Measurements from ENCODE around the gene PGGT1B.
A peak's percentile ranks its signal among the peaks of the same experiment; 100 is the strongest.

The PGGT1B gene

DNA sequence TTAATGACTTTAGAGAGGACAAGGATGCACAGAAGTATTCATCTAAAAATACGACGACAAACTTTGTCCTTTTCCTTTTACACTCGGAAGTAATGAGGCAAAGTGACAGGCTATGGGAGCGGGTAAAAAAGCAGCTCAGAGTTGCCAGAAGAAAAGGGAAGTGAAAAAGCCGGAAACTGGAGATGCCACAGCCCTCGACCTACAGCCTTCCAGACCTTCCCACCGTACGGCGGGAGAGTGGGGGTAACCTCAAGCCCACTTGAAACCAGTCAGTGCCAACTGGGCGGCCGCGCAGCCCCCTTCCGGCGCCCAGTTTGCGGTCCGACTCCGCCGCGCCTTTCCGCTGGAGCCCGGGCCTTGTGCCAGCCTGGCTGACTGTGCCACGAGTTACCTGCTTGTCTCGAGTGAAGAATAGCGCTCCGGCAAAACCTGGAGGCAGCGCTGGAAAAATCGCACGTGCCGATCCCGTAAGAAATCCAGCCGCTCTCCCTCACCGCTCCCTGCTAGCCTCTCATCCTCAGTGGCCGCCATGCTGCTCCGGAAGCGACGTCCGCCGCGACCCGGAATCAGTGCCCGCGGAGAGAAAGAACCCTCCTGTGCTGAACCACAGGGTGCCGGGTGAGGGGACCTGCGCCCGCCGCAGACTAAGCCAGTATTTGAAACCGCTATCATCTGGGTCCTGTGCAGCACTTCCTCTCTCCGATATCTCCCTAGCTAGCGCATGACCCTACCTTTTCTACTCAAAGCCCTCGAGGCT is at the start of gene PGGT1B:
PGGT1B (minus strand) TSS at position 557 of the 757 bp plus-strand sequence; CDS start at position 531, 26 bp downstream.
- DNase-seq (ENCODE audit: low read depth) = no peak

DNA sequence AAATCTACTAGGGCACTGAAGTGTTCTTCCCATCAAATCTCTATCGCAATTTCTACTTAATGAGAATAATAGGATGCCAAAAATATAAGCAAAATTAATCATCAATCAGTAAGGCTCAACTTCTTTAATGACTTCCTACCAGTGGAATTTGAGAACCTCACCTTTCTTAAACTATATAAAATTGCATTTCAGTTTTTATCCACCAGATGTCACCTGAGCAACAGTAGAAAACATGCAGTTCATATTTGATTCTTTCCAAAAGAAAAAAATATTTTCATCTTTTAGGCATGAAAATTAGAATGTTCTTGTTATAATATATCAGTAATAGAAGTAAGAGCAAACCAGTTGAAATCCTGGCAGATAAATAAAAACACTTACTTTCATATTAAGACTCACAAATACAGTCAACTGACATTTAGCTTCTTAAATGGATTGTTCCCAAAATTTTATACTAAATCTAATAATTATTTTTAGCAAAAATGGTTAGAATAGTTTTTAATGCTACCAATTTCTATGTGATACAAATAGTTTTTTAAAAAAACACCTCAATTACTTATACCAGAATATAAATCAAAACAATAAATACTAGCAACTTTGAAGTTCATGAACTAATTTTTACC is 47.2 kb upstream of the PGGT1B start:
- peak; percentile 69 for DNase-seq (ENCODE audit: low read depth)

DNA sequence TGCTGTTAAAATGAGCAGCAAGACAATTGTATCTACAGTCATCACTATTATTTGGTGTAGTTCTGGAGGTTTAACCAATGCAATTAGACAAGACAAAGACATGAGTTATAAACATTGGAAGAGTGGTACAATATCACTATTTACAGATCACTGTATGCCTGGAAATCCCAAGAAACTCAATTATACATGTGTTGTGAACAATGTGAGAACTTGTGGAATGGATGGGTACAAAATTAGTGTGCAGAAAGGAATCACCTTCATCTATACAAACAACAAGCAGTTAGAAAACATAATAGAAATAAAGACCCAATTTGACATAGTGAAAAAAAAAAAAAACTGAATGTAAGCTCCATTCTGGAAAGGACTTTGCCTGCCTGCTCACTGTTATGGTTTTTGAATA is 46.1 kb upstream of the PGGT1B start:
- no peak for DNase-seq (ENCODE audit: low read depth)

DNA sequence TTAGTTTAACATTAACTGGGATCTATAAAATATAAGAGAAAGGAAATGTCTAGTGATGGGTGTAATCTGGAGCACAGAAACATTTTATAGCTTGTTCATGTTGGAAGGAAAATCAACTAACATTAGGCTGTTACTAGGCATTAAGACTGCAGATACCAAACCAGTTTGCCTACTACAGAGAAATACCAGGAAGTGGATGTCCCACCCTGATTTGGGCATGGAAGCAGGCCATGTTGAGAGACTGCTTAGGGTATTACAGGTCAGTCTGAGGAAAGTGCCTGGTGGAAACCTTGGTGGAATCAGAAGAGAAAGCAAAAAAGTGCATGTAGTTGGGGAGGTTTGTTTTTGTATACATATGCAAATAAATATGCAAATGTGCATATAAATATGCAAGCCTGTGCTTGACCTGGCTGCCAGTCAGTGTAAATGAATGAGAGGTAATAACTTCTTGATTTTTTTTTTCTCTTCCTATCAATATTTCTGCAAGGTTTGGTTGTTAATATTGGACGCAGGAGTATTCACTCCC is 43.4 kb upstream of the PGGT1B start:
- no peak for DNase-seq (ENCODE audit: low read depth)

DNA sequence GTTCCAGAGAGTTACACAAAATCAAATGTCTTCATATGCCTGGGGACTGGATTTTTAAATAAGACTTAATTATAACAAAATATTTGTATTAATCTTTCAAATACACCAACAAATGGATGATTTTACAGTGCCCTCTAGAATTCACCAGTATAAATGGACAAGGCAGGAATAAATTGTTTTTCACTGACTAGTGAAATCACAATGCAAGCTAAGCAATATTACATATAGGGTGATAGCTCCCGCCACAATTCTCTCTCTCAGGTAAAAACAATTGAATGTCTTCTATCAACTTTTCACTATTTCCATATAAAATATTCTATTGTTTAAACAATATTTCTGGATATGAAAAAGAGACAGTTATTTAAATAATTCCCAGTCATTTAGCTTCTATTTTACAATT is 41.8 kb upstream of the PGGT1B start:
- DNase-seq (ENCODE audit: low read depth) = no peak

DNA sequence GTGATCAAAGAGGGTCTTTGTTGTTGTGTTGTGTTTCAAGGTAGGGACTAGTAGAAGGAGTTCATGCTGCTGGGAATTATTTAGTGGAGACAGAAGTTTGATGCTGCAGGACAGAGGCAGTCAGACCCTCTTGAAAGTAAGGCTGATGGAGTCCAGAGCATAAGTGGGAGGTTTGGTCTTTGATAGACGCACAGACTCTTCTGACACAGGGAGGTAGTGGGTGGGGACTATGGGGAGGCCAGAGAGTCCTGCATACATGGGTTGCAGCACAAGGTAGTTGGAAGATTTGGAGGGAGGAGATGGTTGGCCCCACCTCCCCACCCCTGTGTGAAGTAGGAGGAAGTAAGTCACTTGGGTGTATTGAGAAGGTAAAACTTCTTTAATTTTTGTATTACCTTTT is 36.1 kb upstream of the PGGT1B start:
- DNase-seq (ENCODE audit: low read depth) = no peak

DNA sequence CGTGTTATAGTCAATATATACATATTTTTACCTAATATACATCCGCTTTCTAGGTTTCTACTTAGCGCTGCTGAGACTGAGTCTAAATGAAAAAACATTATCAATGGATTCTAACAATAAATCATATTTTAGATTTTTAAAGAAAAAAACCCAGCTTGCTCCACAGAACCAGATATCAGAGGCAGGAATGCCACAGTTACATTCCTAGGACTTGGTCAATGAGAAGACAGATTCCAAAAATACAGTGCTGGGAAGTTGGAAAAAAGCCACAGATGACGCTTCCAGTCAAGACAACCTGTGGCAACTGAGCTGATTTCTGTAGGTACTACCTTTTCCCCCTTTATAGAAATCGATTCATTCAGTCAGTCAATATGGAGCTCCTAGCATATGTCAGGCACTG is 34.4 kb upstream of the PGGT1B start:
- no peak for DNase-seq (ENCODE audit: low read depth)

DNA sequence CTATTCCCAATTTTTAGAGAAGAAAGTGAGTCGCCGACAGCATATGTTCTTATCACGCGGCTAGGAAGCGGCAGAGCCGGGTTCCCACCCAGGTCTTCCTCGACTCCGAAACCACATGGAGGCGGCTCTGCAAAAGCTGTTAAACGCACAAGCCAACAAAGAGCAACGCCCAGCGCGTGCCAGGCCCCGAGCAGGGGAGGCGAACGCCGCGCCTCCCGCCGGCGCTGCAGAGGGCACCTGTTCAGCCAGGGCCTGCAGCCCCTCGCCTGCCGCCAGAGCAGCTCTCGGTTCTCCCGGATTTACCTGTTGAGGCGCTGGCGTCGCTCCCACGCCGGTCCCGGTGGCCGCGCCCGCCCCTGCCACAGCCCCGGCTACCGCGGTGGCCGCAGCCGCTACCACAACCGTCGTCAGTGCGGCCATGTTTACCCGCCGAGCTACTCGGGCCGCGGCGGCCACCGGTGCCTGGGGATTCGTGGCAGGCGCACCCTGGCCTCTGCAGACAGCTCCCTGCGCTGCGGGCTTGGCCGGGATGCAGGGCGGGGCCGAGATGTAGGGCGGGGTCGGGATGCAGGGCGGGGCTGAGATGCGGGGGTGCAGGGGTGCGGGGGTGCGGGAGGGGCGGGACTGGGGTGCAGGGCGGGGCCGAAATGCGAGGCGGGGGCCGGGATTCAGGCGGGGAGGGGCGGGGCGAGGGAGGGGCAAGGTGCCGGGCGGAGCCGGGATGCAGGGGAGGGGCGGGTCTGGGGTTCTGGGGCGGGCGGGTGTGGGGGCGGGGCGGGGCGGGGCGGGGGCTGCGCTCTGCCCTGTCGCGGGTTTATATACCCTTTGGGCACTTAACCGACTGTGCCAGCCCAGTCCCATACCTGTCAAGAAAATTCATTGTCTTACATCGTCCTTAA is 33.7 kb upstream of the PGGT1B start, which contains the start of gene CCDC112:
CCDC112 (minus strand) TSS at position 531 of the 899 bp plus-strand sequence; CDS start at position 420, 111 bp downstream.
- DNase-seq (ENCODE audit: low read depth) = peak; percentile 31

DNA sequence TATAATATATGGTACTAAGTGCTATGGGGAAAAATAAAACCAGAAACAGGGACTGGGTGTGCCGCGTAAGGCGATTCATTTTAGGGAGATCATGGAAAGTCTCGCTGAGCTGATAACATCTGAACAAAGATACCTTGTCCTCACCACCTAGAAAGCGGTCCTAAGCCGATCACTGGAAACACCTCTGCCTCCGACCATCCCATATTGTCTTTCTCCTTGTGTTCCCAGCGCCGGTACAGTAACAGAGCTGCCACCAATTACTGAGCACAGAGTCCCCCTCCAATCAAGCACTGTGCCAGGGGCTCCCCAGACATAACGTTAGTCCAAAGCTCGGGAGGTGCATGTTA is 33.1 kb upstream of the PGGT1B start:
- DNase-seq (ENCODE audit: low read depth) = no peak

DNA sequence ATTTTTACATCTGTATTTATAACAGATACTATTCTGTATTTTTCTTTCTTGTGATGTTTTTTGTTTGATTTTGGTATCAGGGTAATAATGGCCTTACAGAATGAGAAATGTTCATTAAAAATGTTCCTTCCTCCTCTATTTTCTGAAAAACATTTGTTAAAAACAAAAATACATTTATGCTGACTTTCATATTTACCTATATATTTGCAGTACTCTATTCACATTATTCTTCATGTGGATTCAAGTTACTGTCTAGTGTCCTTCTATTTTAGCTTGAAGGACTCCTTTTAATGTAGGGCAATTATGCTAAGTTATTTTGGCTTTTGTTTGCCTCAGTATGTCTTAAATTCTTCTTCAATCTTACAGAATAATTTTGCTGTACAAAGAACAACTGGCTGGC is 28.7 kb upstream of the PGGT1B start:
- DNase-seq (ENCODE audit: low read depth) = no peak

DNA sequence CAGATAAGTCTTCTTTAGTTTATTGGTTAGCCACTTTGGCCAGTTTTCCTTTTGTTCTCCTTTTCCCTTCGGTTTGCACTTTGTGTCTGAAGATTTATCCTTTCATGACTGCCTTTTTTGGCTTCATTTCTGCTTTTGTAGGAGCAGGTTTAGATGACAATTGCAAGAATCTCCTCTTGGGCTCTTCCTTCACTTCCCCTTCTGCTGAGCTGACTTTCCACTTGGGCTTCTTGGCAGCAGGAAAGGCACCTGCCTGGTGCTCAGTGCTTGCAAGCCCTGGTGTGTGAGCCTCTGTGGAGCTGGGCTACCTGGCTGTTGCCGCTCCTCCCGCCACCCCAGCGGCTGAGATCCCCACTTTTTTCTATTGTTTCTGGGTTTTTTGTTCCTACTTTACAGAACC is 26.4 kb upstream of the PGGT1B start:
- no peak for DNase-seq (ENCODE audit: low read depth)

DNA sequence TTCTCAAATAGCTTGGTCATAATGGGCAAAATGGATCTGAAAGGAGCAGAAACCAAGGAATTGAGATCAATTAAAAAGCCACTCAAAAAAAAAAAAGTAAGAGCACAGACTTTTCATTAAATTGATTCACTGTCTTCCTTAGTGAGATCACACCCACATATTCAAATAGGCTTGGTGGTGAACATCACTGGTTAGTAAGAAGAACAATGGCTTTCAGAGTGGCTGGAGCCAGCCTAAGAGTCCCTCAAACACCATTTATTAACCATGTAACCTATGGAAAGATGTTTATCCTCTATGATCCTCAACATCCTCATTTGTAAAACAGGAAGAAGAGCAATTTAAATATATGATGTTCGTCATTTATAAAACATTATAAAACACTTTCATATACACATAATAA is 21.3 kb upstream of the PGGT1B start:
- no peak for DNase-seq (ENCODE audit: low read depth)

DNA sequence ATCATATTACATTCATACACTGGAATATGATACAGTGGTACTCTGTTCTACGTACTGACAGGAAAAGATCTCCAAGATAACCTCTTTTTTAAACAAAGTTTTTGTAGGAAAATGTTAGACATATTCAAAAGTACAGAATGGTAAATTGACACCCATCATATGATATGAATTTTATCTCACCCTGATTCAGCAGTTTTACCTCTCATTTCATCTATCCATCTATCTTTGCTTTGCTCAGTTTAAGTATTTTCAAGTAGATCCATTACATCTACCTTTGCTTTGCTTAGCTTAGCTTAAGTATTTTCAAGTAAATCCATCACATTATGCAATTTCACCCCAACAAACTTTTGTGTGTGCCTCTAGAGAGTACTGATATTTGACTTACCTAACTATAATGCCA is 19.5 kb upstream of the PGGT1B start:
- DNase-seq (ENCODE audit: low read depth) = no peak

DNA sequence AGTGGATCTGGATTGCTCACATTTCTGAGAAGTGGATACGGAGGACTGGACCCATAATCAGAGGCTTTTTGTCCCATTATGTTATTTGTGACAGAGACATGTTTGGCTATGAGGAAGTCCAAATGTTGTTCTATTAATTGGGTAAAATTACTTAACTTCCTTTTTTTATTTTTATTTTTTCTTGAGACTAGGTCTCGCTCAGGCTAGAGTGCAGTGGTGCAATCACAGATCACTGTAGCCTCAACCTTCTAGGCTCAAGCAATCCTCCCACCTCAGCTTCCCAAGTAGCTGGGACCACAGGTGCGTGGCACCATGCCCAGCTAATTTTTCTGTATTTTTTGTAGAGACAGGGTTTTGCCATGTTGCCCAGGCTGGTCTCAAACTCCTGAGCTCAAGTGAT is 11.9 kb upstream of the PGGT1B start:
- DNase-seq (ENCODE audit: low read depth) = no peak

DNA sequence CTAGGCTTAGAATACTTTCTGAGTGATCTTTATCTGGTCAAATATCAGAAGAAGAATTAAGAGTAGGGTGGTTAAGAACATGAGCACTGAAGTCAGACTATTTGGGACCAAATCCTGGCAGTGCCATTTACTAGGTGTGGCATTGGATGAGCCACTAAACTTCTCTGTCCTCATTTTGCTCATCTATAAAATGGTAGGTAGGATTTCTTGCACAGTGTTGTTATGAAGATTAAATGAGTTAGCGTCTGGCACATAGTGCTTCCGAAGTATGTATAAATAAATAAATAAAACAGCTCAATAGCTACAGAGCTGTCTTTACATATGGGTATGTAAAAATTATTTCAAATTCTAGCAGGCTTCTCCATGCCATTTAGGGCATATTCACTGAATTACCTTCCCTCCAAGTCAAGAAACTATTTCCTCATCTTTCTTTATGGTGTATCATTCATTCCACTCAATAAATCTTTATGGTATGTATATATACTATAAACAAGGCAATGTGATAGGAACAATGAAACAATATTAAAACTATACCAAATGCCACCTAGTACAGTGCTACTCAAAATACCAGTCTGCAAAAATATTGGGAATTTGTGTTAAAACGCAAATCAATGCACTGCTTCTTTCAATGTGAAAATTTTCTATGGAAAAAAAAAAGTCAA is 9.8 kb upstream of the PGGT1B start:
- no peak for DNase-seq (ENCODE audit: low read depth)

DNA sequence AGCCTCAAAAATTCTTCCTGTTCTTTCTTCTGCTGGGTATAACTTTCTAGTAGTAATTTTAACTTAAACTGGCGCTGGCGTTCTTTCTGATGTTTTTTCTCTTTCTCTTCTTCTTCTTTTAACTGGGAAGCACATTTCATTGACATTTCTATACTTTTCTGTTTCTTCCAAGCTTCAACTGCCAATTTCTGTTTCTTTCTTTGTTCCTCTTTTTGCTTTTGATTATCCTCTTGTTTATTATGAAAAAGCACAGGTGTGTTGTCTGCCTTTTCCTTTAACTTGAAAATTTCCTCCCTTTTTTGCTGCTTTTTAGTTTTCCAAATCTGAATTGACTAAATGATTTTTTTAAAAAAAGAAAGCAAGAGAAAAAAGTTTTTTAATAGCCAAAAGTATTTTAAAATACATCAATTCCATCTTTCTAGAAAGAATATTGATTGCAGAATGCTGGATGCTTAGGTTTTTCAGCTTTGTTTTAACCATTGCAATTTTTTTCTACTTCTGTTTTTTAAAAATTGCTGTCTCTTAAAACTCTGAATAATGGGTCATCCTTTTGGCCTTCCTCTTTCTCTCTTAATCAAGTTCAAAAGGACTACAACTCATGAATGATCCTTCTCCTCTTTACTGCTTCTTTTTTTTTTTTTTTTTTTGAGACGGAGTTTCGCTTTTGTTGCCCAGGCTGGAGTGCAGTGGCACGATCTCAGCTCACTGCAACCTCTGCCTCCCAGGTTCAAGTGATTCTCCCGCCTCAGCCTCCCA is 8.8 kb upstream of the PGGT1B start:
- DNase-seq (ENCODE audit: low read depth) = no peak

DNA sequence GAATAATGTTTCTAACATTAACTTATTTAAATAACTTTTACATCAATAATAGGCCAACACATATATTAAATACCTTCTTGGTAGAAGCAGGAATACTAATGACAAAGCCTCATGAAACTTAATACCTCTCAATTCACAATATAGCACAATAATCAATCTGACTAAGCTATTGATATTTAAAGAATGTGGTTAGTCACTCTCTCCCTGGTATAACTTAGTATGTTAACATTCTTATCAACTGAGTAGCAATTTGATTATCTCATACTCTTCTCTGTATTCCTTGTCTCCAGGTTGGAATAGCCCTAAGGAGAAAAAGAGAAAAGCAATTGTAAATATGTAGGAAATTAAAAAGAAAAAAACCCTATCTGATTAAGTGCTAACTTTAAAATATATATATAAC is 4.9 kb upstream of the PGGT1B start:
- peak; percentile 64 for DNase-seq (ENCODE audit: low read depth)

DNA sequence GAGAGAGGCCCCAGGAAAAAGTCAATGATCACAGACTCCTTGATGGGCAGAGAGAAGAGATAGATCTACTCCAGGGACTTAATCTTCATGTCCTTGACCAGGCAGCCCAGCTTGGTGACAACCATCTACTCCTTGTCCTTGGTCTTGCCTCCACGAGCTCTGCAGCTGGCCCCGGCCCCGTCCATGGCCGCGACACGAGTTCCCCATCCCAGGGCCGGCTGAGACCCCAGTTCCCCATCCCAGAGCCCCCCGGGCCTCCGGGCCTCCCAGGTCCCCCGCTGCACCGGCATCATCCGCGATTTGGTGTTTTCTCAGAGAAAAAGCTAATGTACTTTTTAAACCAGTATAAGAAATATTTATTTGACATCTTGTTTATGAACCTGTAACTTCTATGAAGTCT is 2.5 kb upstream of the PGGT1B start:
- no peak for DNase-seq (ENCODE audit: low read depth)

DNA sequence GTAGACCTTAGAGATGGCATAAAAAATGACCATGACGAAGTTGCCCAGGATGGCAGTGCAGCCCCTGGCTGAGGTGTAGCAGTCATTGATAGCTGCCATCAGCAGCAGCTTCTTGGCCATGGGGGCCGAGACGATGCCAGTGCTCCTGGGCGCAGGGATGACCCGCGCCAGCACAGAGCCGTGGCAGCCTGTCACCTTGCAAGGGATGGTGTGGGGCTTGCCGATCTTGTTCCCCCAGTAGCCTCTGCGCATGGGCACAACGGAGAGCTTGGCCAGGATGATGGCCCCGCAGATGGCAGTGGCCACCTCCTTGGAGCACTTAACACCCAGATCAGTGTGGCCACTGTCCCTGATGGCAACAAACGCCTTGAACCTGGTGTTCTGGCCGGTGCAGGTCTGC is 2.1 kb upstream of the PGGT1B start:
- DNase-seq (ENCODE audit: low read depth) = no peak

DNA sequence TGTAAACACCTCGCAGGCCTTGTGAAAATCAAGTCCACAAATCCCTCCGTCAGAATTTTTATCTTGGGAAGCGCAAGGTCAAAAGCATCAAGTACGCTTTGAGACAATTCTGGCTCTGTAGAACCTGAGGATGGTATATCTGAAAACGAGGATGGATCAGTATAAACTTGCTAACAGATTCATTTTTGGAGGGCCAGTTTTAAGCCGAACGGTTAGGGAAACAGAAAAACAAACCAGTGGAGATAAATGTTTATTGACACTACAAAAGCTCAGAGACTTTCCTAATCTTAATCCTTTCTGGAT is 352 bp upstream of the PGGT1B start:
- DNase-seq (ENCODE audit: low read depth) = no peak

DNA sequence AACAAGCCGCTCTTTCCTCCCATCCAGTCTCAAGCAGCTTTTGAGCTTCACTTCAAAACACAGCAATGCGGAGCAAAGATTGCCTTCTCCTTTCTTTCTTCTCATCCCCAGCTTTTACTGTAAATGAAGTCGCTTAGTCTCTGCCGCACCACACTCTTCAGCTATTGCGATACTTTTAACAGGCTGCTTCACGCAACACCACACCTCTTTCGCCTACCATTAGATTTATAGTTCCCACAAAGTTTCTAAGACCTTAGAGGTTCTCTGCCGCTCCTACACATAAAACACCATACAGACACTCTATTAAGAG is 711 bp downstream of the PGGT1B start:
- no peak for DNase-seq (ENCODE audit: low read depth)

DNA sequence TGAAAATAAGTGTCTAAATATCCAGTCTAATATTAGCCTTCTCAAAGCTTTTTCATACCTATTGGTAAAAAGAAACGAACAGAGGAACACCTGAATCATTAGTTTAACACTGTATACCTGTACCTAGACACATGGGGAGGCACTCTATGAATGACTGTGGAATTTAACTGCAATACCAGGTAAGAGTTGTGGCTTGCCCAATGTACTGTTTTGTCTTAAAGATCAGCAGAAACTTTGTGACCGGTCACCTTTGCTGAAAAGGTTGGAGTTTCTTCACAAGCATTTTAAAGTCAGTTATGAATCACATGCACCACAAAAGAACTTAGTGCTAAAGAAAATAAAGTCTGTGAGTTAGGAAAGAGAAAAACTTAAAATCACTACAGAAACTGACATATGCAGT is 2.4 kb downstream of the PGGT1B start:
- no peak for DNase-seq (ENCODE audit: low read depth)
